Measurements from ENCODE around the gene IDH2. TPM values are rescaled to one million over a fixed set of nuclear protein-coding genes. Genes with fewer than 3 reads are reported as not detected.

Gene IDH2
- polyA plus RNA-seq = 0.57 and 1.9 TPM in 2 replicates

DNA sequence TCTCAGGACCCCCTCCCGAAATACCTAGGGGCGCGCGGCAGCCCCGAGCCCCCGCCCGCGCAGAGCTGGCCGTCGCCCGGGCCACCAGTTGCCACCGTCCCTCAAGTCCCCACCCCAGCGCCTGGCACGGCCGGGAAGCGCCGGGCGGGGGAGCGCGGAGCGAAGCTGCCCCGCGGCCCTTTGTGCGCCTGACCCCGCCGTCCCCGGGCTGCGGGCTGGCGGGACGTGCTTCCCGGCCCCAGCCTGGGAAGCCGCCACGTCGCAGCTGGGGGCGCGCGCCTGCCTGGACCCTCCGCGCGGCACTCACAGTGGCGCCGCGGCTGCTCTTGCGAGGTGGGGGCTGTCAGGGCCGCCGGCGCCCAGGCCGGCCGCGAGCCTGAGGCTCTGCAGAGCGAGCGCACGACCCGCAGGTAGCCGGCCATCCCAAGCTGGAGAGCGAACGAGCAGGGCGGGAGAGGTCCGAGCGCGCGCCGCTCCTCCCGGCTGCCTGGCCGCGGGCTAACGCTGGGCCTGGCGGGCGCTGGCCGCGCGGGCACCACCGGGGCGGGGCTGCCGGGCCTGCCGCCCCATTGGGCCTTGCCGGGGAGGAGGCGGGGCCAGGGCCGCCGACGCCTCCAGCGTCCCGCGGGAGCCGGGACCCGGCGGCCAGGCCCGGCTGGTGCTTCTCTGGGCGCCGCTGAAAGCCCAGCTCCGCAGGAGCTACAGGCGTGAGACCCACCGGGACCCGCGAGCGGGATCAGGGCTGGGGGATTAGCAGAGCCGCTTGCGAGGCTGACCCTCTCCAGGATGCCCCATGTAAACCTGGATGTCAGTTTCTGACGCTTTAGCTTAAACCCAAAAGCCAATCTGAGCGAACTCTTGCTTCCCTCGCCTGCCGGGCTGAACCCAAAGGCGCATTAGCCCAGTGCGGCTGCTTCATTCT, at the start of gene IDH2:
TSS of gene IDH2 (minus strand) at position 500 of the 922 bp plus-strand sequence. CDS start at position 422, 78 bp downstream.

Other genes starting within 250 kb of the IDH2 start
- 8.6 and 21.1 TPM in 2 replicates for gene AP3S2, start 208.5 kb downstream of the IDH2 start, polyA plus RNA-seq
- 0.22 and 4.3 TPM in 2 replicates for gene ARPIN, start 189.5 kb downstream of the IDH2 start, polyA plus RNA-seq
- gene ZNF710, start 101.1 kb downstream of the IDH2 start, polyA plus RNA-seq = 1.0 TPM in 1 of 2 replicates, not detected in the other
- gene SEMA4B, start 98.9 kb upstream of the IDH2 start, polyA plus RNA-seq = 0.69 and 1.6 TPM in 2 replicates
- 6.4 and 7.2 TPM in 2 replicates for gene CIB1, start 131.5 kb upstream of the IDH2 start, polyA plus RNA-seq
- 2.6 and 3.0 TPM in 2 replicates for gene GDPGP1, start 131.7 kb upstream of the IDH2 start, polyA plus RNA-seq
- gene TTLL13, start 147.1 kb upstream of the IDH2 start, polyA plus RNA-seq = 0.31 and 0.79 TPM in 2 replicates
- gene NGRN, start 163.2 kb upstream of the IDH2 start, polyA plus RNA-seq = 12.9 and 37.6 TPM in 2 replicates
- 2.7 TPM in 1 of 2 replicates, not detected in the other for gene ZNF774, start 249.8 kb upstream of the IDH2 start, polyA plus RNA-seq